ENCODE results near the gene RBCK1. TPM values are rescaled to one million over a fixed set of nuclear protein-coding genes. Genes with fewer than 3 reads are reported as not detected.

Gene RBCK1
- total and polyA plus RNA-seq, 9 of the 15 experiments (the other 6 are each of a cell fraction or from before 2014, with no cell fraction given): 5.9 to 59.3 (median 26.5) TPM

- TF ChIP-seq GTF3C2 (IDR thresholded peaks at IDR 0.05; ENCODE audit: borderline replicate concordance, extremely low read depth, insufficient read length) (no peak), ZNF232 (CRISPR knock-in tag; IDR thresholded peaks at IDR 0.05) (no peak), NFIX (CRISPR knock-in tag; IDR thresholded peaks at IDR 0.05; ENCODE audit: low read depth) (no peak), TSHZ1 (CRISPR knock-in tag; IDR thresholded peaks at IDR 0.05) (no peak), MLLT1 (IDR thresholded peaks at IDR 0.05) (peak in 1 of 2 experiments; percentile 61; a peak in 1 of 4 replicates), CREB1 (IDR thresholded peaks at IDR 0.05) (no peak), CREB1 (CRISPR knock-in tag; IDR thresholded peaks at IDR 0.05) (no peak)
- TF ChIP-seq, protein P1, sequence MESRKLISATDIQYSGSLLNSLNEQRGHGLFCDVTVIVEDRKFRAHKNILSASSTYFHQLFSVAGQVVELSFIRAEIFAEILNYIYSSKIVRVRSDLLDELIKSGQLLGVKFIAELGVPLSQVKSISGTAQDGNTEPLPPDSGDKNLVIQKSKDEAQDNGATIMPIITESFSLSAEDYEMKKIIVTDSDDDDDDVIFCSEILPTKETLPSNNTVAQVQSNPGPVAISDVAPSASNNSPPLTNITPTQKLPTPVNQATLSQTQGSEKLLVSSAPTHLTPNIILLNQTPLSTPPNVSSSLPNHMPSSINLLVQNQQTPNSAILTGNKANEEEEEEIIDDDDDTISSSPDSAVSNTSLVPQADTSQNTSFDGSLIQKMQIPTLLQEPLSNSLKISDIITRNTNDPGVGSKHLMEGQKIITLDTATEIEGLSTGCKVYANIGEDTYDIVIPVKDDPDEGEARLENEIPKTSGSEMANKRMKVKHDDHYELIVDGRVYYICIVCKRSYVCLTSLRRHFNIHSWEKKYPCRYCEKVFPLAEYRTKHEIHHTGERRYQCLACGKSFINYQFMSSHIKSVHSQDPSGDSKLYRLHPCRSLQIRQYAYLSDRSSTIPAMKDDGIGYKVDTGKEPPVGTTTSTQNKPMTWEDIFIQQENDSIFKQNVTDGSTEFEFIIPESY (CRISPR knock-in tag; IDR thresholded peaks at IDR 0.05): no peak
- TF ChIP-seq, protein P2, sequence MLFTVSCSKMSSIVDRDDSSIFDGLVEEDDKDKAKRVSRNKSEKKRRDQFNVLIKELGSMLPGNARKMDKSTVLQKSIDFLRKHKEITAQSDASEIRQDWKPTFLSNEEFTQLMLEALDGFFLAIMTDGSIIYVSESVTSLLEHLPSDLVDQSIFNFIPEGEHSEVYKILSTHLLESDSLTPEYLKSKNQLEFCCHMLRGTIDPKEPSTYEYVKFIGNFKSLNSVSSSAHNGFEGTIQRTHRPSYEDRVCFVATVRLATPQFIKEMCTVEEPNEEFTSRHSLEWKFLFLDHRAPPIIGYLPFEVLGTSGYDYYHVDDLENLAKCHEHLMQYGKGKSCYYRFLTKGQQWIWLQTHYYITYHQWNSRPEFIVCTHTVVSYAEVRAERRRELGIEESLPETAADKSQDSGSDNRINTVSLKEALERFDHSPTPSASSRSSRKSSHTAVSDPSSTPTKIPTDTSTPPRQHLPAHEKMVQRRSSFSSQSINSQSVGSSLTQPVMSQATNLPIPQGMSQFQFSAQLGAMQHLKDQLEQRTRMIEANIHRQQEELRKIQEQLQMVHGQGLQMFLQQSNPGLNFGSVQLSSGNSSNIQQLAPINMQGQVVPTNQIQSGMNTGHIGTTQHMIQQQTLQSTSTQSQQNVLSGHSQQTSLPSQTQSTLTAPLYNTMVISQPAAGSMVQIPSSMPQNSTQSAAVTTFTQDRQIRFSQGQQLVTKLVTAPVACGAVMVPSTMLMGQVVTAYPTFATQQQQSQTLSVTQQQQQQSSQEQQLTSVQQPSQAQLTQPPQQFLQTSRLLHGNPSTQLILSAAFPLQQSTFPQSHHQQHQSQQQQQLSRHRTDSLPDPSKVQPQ (CRISPR knock-in tag; IDR thresholded peaks at IDR 0.05; ENCODE audit: borderline replicate concordance): no peak
- TF ChIP-seq, protein P3, sequence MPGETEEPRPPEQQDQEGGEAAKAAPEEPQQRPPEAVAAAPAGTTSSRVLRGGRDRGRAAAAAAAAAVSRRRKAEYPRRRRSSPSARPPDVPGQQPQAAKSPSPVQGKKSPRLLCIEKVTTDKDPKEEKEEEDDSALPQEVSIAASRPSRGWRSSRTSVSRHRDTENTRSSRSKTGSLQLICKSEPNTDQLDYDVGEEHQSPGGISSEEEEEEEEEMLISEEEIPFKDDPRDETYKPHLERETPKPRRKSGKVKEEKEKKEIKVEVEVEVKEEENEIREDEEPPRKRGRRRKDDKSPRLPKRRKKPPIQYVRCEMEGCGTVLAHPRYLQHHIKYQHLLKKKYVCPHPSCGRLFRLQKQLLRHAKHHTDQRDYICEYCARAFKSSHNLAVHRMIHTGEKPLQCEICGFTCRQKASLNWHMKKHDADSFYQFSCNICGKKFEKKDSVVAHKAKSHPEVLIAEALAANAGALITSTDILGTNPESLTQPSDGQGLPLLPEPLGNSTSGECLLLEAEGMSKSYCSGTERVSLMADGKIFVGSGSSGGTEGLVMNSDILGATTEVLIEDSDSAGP (CRISPR knock-in tag; IDR thresholded peaks at IDR 0.05): no peak
Observed at GRCh38 chr20:401682-402495, 6.2 kb upstream of the RBCK1 start (continued).
